ENCODE data around the gene MTERF4.

Gene MTERF4

GRCh38 chr2:241048149-241048948, 53.7 kb downstream of the MTERF4 start:
- H3K27me3 ChIP-seq (ENCODE audit: insufficient read depth, poor library complexity, severe bottlenecking): peaks cover under 1% of the 10 kb centered on the region
- no peak overlapping the region for H3K4me3 ChIP-seq (replicated peaks; ENCODE audit: insufficient read depth, low read length)
- DNase-seq (ENCODE audit: low read depth in 1 of 2, low spot score in 1 of 2): no peak
- no peak overlapping the region for H3K27ac ChIP-seq (replicated peaks)
- no peak for TF ChIP-seq REST (IDR thresholded peaks at IDR 0.05; ENCODE audit: insufficient replicate concordance, low read depth)

- H3K4me3 ChIP-seq (replicated peaks; ENCODE audit: insufficient read depth, low read length): no peak overlapping the region
- DNase-seq (ENCODE audit: low read depth in 1 of 2, low spot score in 1 of 2): no peak
- H3K27me3 ChIP-seq (ENCODE audit: insufficient read depth, poor library complexity, severe bottlenecking): peaks cover 4% of the 10 kb centered on the region
- H3K27ac ChIP-seq (replicated peaks): no peak overlapping the region
- TF ChIP-seq GABPA (IDR thresholded peaks at IDR 0.05; ENCODE audit: low read depth) (no peak), REST (IDR thresholded peaks at IDR 0.05; ENCODE audit: insufficient replicate concordance, low read depth) (no peak), SPI1 (IDR thresholded peaks at IDR 0.05; ENCODE audit: borderline replicate concordance, low read depth) (no peak), CTCF (IDR thresholded peaks at IDR 0.05; ENCODE audit: insufficient read depth, low read length) (no peak), POLR2AphosphoS5 (IDR thresholded peaks at IDR 0.05; ENCODE audit: low read depth) (no peak)
Observed at GRCh38 chr2:241047253-241048010, 54.7 kb downstream of the MTERF4 start.

All from HL-60 (cell line).